ENCODE data around the gene GMDS.

GRCh38 chr6:1739220-1739619 lies 506.2 kb downstream of the GMDS start:
- TF ChIP-seq CTCF (conservative IDR thresholded peaks at IDR 0.05; ENCODE audit: low read depth, low read length) (no peak), ELK1 (IDR thresholded peaks at IDR 0.05; ENCODE audit: borderline replicate concordance, low read depth, low read length) (no peak)
